HS-5 (cell line): ENCODE results near the gene RPTN.
"Not testable (repeated sequence)": the region's sequence is repeated elsewhere in the genome, so short reads cannot be mapped to it uniquely, and the experiment has no call there.

Experiments used
- DNase-seq: peaks from one replicate; pipeline ENCODE4 v3.0.0-alpha.2; 2012; ENCODE audit warnings: low read depth

The RPTN gene

GRCh38 chr1:152165286-152166077 is 6.5 kb upstream of the RPTN start:
- no peak for DNase-seq

GRCh38 chr1:152164517-152165136 is 5.6 kb upstream of the RPTN start:
- DNase-seq, result no peak

GRCh38 chr1:152162792-152163463 is 3.9 kb upstream of the RPTN start:
- DNase-seq, result peak; percentile 90

- no peak for DNase-seq
Measured at GRCh38 chr1:152160576-152160975, 1.5 kb upstream of the RPTN start.

- no peak for DNase-seq
Measured at GRCh38 chr1:152153996-152154395, 5.0 kb downstream of the RPTN start.

GRCh38 chr1:152151646-152152045 is 7.4 kb downstream of the RPTN start:
- no peak for DNase-seq

GRCh38 chr1:152148981-152149380 is 10.0 kb downstream of the RPTN start:
- no peak for DNase-seq

GRCh38 chr1:152148051-152148450 is 11.0 kb downstream of the RPTN start:
- DNase-seq, result no peak

- DNase-seq, result no peak
Measured at GRCh38 chr1:152145769-152146168, 13.3 kb downstream of the RPTN start.

GRCh38 chr1:152144674-152145183 is 14.3 kb downstream of the RPTN start:
- DNase-seq, result not testable (repeated sequence)

GRCh38 chr1:152143150-152143887 is 15.7 kb downstream of the RPTN start:
- DNase-seq, result no peak

- DNase-seq, result peak; percentile 37
Measured at GRCh38 chr1:152141971-152142584, 16.9 kb downstream of the RPTN start.

- no peak for DNase-seq
Measured at GRCh38 chr1:152137215-152137614, 21.8 kb downstream of the RPTN start.

GRCh38 chr1:152130186-152130585 is 28.8 kb downstream of the RPTN start:
- no peak for DNase-seq

GRCh38 chr1:152127673-152128072 is 31.4 kb downstream of the RPTN start:
- no peak for DNase-seq

- DNase-seq, result no peak
Measured at GRCh38 chr1:152125834-152126443, 33.1 kb downstream of the RPTN start.

GRCh38 chr1:152118915-152119314 is 40.1 kb downstream of the RPTN start:
- DNase-seq, result no peak

GRCh38 chr1:152115344-152115743 is 43.7 kb downstream of the RPTN start, which contains the start of gene TCHH:
TCHH (minus strand) TSS chr1:152115444; CDS start chr1:152114080, 1,364 bp downstream.
- DNase-seq, result no peak

GRCh38 chr1:152112885-152113432 is 46.1 kb downstream of the RPTN start:
- no peak for DNase-seq

GRCh38 chr1:152112101-152112884 is 46.7 kb downstream of the RPTN start:
- DNase-seq, result no peak
